Measurements from ENCODE around the gene PDCD1.
"Not testable (repeated sequence)": the region's sequence is repeated elsewhere in the genome, so short reads cannot be mapped to it uniquely, and the experiment has no call there.

Gene PDCD1

DNA sequence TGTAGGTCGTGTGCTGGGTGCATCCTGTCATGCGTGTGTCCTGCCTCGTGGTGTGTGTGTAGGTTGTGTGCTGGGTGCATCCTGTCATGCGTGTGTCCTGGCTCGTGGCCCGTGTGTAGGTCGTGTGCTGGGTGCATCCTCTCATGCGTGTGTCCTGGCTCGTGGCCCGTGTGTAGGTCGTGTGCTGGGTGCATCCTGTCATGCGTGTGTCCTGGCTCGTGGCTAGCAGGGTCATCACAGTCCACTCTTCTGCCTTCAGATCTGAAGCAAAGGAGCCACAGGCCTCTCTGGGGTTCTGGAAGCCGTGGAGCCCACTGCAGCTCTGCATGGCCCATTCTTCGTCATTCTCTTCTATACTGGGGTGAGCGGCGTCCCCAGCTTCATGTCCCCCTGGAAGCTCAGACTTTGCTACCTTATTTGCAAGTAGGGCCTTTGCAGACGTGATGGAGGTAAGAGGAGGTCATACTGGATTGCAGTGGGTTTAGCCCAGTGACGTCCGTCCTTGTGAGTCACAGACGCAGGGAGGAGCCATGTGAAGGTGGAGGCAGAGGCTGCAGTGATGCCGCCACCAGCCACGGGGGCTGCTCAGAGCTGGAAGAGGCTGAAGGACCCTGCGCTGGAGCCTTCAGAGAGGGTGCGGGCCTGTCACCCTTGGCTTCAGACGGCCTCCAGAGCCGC lies 38.6 kb downstream of the PDCD1 start:
- not testable (repeated sequence) for H3K4me3 ChIP-seq (ENCODE audit: low read length); DNase-seq (ENCODE audit: low read depth, low spot score)

DNA sequence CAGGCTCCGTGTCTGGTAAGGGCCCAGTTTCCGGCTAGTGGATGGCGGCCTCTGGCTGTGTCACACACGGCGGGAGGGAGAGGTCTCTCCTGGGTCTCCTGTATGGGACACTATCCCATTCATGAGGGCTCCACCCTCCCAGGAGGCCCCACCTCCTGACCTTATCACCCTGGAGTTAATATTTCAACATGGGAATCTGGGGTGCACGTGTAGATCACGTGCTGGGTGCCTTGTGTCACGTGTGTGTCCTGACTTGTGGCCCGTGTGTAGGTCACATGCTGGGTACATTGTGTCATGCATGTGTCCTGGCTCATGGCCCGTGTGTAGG lies 39.8 kb downstream of the PDCD1 start:
- no peak for DNase-seq (ENCODE audit: low read depth, low spot score)
- H3K4me3 ChIP-seq (ENCODE audit: low read length) = no peak overlapping the region

DNA sequence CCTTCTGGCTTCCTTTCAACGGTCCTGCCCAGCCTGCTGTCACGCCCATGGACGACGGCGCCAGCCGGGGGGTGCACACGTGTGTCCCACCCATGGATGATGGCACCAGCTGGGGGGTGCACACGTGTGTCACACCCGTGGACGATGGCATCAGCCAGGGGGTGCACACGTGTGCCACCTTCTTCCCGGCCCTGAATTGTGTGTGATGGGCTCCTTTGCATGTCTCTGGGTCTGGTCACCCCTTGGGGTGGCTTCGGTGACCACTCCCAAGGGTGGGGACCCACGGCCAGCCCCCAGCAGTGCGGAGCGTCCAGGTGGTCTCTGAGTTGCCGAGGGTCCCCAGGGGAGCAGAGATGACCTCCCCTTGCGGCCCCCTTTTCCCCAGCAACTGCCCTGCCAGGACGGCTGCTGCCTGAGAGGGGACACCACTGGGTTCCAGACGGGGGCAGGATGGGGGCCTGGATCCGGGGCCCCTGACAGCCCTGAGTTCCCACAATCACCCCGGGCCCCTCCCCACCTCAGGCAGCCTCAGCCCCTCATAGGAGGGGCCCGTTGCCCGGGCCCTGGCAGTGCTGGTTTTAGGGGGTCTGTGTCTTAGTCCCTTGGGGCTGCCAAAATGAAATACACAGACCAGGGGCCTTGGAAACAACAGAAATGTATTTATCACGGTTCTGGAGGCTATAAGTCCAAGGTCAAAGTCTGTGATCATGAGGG lies 40.3 kb downstream of the PDCD1 start:
- no peak overlapping the region for H3K4me3 ChIP-seq (ENCODE audit: low read length)
- no peak for DNase-seq (ENCODE audit: low read depth, low spot score)

DNA sequence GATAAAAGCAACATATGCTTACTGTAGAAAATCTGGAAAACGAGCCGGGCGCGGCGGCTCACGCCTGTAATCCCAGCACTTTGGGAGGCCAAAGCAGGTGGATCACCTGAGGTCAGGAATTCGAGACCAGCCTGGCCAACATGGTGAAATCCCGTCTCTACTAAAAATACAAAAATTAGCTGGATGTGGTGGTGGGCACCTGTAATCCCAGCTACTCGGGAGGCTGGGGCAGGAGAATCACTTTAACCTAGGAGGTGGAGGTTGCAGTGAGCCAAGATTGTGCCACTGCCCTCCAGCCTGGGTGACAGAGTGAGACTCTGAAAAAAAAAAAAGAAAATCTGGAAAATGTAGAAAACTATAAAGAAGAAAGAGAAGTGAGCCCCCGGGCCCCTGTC lies 40.9 kb downstream of the PDCD1 start:
- H3K4me3 ChIP-seq (ENCODE audit: low read length); DNase-seq (ENCODE audit: low read depth, low spot score): not testable (repeated sequence)

GRCh38 chr2:241817126-241817820 lies 41.4 kb downstream of the PDCD1 start:
- DNase-seq (ENCODE audit: low read depth, low spot score) = no peak
- no peak overlapping the region for H3K4me3 ChIP-seq (ENCODE audit: low read length)

GRCh38 chr2:241816431-241817121 lies 42.1 kb downstream of the PDCD1 start:
- H3K4me3 ChIP-seq (ENCODE audit: low read length) = no peak overlapping the region
- no peak for DNase-seq (ENCODE audit: low read depth, low spot score)

DNA sequence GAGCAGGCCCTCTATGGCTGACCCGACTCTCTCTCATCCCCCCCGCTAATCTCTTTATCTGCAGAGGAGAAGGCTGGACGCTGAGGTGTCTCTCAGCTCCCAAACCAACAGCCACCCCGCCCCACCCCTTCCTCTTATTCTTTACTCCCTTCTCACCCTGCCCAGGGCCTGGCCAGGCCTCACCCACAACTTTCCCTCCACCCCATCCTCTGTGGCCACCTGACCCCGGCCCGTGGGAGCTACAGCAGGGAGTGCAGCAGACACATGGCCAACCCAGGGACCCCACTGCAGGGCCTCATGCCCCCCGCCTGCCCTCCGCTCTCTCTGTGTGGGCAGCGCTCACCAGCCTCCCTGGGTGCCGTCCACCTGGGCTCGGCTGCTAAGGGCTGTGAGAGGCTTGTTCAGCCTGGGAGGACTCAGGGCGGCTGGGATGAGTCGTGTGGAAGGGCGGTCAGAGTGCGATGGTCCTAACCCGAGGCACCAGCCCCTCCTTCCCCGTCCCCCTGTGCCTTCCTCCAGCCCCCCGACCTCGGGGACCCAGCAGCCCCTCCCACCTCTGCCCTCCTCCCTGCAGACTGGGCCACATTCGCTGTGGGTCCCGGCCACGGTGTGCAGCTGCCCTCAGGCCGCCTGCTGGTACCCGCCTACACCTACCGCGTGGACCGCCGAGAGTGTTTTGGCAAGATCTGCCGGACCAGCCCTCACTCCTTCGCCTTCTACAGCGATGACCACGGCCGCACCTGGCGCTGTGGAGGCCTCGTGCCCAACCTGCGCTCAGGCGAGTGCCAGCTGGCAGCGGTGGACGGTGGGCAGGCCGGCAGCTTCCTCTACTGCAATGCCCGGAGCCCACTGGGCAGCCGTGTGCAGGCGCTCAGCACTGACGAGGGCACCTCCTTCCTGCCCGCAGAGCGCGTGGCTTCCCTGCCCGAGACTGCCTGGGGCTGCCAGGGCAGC lies 42.9 kb downstream of the PDCD1 start:
- no peak for DNase-seq (ENCODE audit: low read depth, low spot score)
- no peak overlapping the region for H3K4me3 ChIP-seq (ENCODE audit: low read length)

DNA sequence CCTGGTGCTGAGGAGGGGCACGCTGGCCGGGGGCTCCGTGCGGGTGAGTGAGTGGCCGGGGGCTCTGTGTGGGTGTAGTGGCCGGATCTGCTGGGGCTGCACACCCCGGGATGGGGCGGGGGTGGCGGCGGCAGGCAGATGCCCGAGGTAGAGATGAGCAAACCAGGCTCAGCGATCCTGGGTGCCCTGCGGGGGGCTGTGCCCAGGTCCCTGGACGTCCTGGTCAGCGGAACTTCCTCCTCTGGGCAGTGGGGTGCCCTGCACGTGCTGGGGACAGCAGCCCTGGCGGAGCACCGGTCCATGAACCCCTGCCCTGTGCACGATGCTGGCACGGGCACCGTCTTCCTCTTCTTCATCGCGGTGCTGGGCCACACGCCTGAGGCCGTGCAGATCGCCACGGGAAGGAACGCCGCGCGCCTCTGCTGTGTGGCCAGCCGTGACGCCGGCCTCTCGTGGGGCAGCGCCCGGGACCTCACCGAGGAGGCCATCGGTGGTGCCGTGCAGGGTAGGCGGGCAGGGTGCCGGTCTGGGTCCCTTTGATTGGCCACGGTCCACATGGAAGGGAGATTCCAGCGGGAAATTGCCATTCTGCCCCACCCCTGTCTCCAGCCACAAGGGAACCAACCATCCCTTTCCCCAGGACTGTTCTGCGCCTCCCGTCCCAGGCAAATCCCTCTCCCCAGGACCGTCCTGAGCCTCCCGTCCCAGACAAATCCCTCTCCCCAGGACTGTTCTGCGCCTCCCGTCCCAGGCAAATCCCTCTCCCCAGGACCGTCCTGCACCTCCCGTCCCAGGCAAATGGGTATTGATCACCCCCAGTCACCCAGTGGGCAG lies 43.8 kb downstream of the PDCD1 start:
- no peak for DNase-seq (ENCODE audit: low read depth, low spot score)
- no peak overlapping the region for H3K4me3 ChIP-seq (ENCODE audit: low read length)

- DNase-seq (ENCODE audit: low read depth, low spot score) = no peak
- H3K4me3 ChIP-seq (ENCODE audit: low read length) = no peak overlapping the region
Observed at GRCh38 chr2:241814393-241814642, 44.4 kb downstream of the PDCD1 start.

- no peak overlapping the region for H3K4me3 ChIP-seq (ENCODE audit: low read length)
- no peak for DNase-seq (ENCODE audit: low read depth, low spot score)
Observed at GRCh38 chr2:241813644-241814392, 44.9 kb downstream of the PDCD1 start.

DNA sequence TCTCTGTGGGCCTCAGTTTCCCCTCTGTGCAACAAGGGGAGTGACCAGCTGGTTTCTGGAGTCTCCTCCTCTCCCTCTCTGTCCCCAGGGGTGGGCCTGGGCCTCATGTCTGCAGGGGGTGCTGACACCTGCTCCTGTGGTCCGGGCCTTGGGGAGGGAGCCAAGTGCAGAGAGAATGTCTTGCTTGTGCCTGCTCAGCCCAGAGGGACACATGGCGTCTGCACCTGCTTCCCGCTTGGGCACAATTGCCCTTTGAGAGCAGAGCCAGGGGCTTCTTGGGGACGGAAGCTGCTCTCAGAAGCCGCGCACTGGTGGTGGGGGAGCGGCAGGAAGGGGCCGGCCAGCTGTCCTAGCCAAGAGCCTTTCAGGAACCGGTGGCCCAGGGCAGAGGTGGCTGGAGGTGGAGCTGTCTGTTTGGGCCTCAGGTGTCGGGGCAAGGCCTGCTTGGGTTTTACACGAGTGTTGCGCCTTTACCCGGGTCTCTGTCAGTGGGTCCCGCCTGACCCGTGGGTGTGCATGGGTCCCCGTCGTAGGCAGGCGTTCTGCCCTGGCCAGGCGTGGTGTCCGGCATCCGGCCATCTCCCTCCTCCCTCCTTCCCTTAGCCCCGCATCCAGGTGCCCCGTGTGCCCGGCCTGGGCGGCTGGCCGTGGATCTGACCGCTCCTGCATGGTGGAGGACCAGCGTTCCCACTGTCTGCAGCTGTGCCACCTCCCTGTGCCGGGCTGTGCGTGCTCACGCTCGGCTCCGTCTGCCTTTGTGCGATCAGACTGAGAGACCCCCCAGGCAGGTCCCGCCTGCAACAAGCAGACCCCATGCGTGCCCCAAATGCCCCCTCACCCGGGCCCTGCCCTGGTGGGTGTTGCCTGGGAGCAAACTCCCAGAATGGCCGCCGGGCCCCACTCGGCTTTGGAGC lies 45.7 kb downstream of the PDCD1 start:
- H3K4me3 ChIP-seq (ENCODE audit: low read length) = no peak overlapping the region

GRCh38 chr2:241811952-241812729 lies 46.6 kb downstream of the PDCD1 start:
- no peak for DNase-seq (ENCODE audit: low read depth, low spot score)
- H3K4me3 ChIP-seq (ENCODE audit: low read length) = no peak overlapping the region

More for the DNA sequence above, 45.7 kb downstream of the PDCD1 start:
- no peak for DNase-seq (ENCODE audit: low read depth, low spot score)

GRCh38 chr2:241811201-241811951 lies 47.3 kb downstream of the PDCD1 start:
- H3K4me3 ChIP-seq (ENCODE audit: low read length) = no peak overlapping the region
- DNase-seq (ENCODE audit: low read depth, low spot score) = no peak

- H3K4me3 ChIP-seq (ENCODE audit: low read length) = no peak overlapping the region
- no peak for DNase-seq (ENCODE audit: low read depth, low spot score)
Observed at GRCh38 chr2:241810307-241811200, 48.1 kb downstream of the PDCD1 start.

Measured in Jurkat, Clone E6-1 (cell line).